ENCODE measurements around the gene ANKRD33.

ANKRD33 gene

GRCh38 chr12:51932218-51933076 lies 44.5 kb downstream of the ANKRD33 start:
- no peak for DNase-seq
- intact Hi-C loops (cut with DNase I) = no loop called here

DNA sequence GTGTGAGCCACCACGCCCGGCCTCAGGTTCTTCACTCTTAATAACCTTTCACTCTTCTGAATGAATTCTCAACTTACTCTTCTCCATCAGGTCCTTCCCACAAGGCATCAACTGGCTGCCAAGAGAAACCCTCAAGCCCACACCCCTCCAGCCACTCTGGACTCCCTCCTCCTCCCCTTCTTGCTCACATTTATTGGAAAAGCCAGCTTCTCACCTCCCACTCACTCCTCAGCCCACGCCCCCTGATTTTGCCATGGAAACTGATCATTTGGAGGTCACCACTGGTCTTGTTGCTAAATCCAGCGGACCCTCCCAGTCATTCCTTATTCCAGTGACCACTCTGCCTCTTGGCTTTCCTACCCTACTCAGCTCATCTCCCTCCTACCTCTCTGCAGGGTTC lies 46.2 kb downstream of the ANKRD33 start:
- intact Hi-C loops (cut with DNase I) = no loop called here
- DNase-seq = peak in 1 of 10 donors; percentile 18

- peak in 1 of 10 donors; percentile 18 for DNase-seq
- intact Hi-C loops (cut with DNase I) = no loop called here
Observed at GRCh38 chr12:51937926-51938325, 50.0 kb downstream of the ANKRD33 start.

GRCh38 chr12:51938726-51939125 lies 50.8 kb downstream of the ANKRD33 start:
- DNase-seq = peak in 1 of 10 donors; percentile 76
- intact Hi-C loops (cut with DNase I) = no loop called here

GRCh38 chr12:51941011-51941581 lies 53.2 kb downstream of the ANKRD33 start:
- peak in 1 of 10 donors; percentile 62 for DNase-seq
- intact Hi-C loops (cut with DNase I) = no loop called here

Data from posterior cingulate gyrus (tissue), 11 donors.